Stimulated activated CD4-positive, alpha-beta T cell treated with anti-CD3 and anti-CD28 coated beads, Interleukin-2, amount 100 ng/mL, for 4 hours (primary cell): ENCODE data around the gene NTM.
"Not testable (repeated sequence)": the region's sequence is repeated elsewhere in the genome, so short reads cannot be mapped to it uniquely, and the experiment has no call there.

Experiments used
- DNase-seq: peaks from one replicate; pipeline ENCODE4 v3.0.0-alpha.2; 2020; ENCODE audit warnings: low read depth

The NTM gene

GRCh38 chr11:132047167-132047566, 676.8 kb downstream of the NTM start:
- DNase-seq = no peak

- DNase-seq = no peak
Observed at GRCh38 chr11:132048040-132048439, 677.6 kb downstream of the NTM start.

GRCh38 chr11:132049205-132049604, 678.8 kb downstream of the NTM start:
- DNase-seq = no peak

- DNase-seq = no peak
Observed at GRCh38 chr11:132050049-132050448, 679.6 kb downstream of the NTM start.

GRCh38 chr11:132050577-132051165, 680.3 kb downstream of the NTM start:
- no peak for DNase-seq

GRCh38 chr11:132051704-132052103, 681.3 kb downstream of the NTM start:
- no peak for DNase-seq

GRCh38 chr11:132052342-132052741, 681.9 kb downstream of the NTM start:
- no peak for DNase-seq

- DNase-seq = no peak
Observed at GRCh38 chr11:132052904-132053303, 682.5 kb downstream of the NTM start.

GRCh38 chr11:132054822-132055221, 684.4 kb downstream of the NTM start:
- no peak for DNase-seq

GRCh38 chr11:132055296-132055695, 684.9 kb downstream of the NTM start:
- no peak for DNase-seq

- no peak for DNase-seq
Observed at GRCh38 chr11:132056689-132057088, 686.3 kb downstream of the NTM start.

- DNase-seq = no peak
Observed at GRCh38 chr11:132057266-132057665, 686.9 kb downstream of the NTM start.

GRCh38 chr11:132058211-132058772, 687.9 kb downstream of the NTM start:
- DNase-seq = no peak

GRCh38 chr11:132060567-132060966, 690.2 kb downstream of the NTM start:
- no peak for DNase-seq

- no peak for DNase-seq
Observed at GRCh38 chr11:132062031-132062430, 691.6 kb downstream of the NTM start.

GRCh38 chr11:132062541-132062940, 692.1 kb downstream of the NTM start:
- DNase-seq = no peak

- no peak for DNase-seq
Observed at GRCh38 chr11:132064987-132065620, 694.7 kb downstream of the NTM start.

GRCh38 chr11:132068556-132068955, 698.1 kb downstream of the NTM start:
- DNase-seq = no peak

- not testable (repeated sequence) for DNase-seq
Observed at GRCh38 chr11:132069593-132069992, 699.2 kb downstream of the NTM start.

GRCh38 chr11:132070907-132071306, 700.5 kb downstream of the NTM start:
- DNase-seq = not testable (repeated sequence)

- no peak for DNase-seq
Observed at GRCh38 chr11:132072044-132072857, 701.8 kb downstream of the NTM start.

- no peak for DNase-seq
Observed at GRCh38 chr11:132072858-132073211, 702.4 kb downstream of the NTM start.

GRCh38 chr11:132073787-132074186, 703.4 kb downstream of the NTM start:
- no peak for DNase-seq
